ENCODE data around the gene CCDC71. TPM values are rescaled to one million over a fixed set of nuclear protein-coding genes. Genes with fewer than 3 reads are reported as not detected.

The CCDC71 gene
- total and polyA plus RNA-seq, 9 of the 15 experiments (the other 6 are each of a cell fraction or from before 2014, with no cell fraction given) = 0.13 to 19.3 (median 14.3) TPM

DNA sequence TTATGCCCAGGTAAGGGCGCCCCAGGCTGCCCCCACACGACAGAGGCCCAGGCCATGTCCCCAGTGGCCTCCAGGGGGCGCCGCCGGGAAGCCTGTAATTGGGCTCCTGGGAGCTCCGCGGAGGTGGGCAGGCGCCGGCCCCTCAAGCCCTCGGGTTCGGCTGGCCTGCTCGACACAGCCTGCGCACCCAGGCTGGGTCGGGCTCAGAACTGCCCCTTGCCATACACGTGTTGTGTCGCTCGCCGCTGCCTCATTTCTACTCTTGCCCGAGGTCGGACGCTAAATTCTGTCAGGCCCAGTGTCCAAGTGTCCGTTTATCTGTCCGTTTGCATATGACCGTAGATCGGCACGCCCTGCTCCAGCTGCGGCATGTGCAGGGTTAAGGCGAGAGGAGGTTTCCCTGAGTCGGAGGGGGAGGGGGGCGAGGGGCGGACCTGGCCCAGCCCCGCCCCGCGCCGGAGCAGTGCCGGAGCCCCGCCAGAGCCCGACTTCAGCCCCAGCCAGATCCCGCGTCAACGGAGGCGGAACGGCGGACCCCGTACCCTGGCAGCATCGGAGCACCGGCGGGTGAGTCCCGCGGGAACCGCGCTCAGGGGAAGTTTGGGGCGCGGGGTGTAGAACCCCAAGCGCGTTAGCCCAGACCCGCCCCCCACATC, 5.1 kb upstream of the CCDC71 start, which contains the start of gene KLHDC8B (continued):
- TF ChIP-seq, protein P1, sequence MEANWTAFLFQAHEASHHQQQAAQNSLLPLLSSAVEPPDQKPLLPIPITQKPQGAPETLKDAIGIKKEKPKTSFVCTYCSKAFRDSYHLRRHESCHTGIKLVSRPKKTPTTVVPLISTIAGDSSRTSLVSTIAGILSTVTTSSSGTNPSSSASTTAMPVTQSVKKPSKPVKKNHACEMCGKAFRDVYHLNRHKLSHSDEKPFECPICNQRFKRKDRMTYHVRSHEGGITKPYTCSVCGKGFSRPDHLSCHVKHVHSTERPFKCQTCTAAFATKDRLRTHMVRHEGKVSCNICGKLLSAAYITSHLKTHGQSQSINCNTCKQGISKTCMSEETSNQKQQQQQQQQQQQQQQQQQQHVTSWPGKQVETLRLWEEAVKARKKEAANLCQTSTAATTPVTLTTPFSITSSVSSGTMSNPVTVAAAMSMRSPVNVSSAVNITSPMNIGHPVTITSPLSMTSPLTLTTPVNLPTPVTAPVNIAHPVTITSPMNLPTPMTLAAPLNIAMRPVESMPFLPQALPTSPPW (CRISPR knock-in tag; IDR thresholded peaks at IDR 0.05) = peak; percentile 92
- no peak for TF ChIP-seq ZNF165 (CRISPR knock-in tag; IDR thresholded peaks at IDR 0.05; ENCODE audit: borderline replicate concordance)
- TF ChIP-seq RNF2 (IDR thresholded peaks at IDR 0.05) = 0 out of 2 replicates have a peak, but pooled peaks have one; percentile 67
- no peak for TF ChIP-seq TGIF2 (CRISPR knock-in tag; IDR thresholded peaks at IDR 0.05)
- peak in 1 of 2 experiments; percentile 49; a peak in 2 of 3 replicates for TF ChIP-seq CBX3 (IDR thresholded peaks at IDR 0.05; ENCODE audit: borderline replicate concordance in 1 of 2, low read length in 2 of 2)
- no peak for TF ChIP-seq POLR3A (IDR thresholded peaks at IDR 0.05; ENCODE audit: borderline replicate concordance, extremely low read depth, insufficient read depth, insufficient read length)
- no peak for TF ChIP-seq ZNF274 (IDR thresholded peaks at IDR 0.05; ENCODE audit: borderline replicate concordance, low read depth, low read length)
- TF ChIP-seq ILF3 (IDR thresholded peaks at IDR 0.05; ENCODE audit: borderline replicate concordance) = no peak
- TF ChIP-seq STAG1 (CRISPR knock-in tag; IDR thresholded peaks at IDR 0.05; ENCODE audit: borderline replicate concordance) = no peak; the same call in 1 of the 2 replicates
- TF ChIP-seq ELF2 (CRISPR knock-in tag; IDR thresholded peaks at IDR 0.05) = no peak
- TF ChIP-seq, protein P2, sequence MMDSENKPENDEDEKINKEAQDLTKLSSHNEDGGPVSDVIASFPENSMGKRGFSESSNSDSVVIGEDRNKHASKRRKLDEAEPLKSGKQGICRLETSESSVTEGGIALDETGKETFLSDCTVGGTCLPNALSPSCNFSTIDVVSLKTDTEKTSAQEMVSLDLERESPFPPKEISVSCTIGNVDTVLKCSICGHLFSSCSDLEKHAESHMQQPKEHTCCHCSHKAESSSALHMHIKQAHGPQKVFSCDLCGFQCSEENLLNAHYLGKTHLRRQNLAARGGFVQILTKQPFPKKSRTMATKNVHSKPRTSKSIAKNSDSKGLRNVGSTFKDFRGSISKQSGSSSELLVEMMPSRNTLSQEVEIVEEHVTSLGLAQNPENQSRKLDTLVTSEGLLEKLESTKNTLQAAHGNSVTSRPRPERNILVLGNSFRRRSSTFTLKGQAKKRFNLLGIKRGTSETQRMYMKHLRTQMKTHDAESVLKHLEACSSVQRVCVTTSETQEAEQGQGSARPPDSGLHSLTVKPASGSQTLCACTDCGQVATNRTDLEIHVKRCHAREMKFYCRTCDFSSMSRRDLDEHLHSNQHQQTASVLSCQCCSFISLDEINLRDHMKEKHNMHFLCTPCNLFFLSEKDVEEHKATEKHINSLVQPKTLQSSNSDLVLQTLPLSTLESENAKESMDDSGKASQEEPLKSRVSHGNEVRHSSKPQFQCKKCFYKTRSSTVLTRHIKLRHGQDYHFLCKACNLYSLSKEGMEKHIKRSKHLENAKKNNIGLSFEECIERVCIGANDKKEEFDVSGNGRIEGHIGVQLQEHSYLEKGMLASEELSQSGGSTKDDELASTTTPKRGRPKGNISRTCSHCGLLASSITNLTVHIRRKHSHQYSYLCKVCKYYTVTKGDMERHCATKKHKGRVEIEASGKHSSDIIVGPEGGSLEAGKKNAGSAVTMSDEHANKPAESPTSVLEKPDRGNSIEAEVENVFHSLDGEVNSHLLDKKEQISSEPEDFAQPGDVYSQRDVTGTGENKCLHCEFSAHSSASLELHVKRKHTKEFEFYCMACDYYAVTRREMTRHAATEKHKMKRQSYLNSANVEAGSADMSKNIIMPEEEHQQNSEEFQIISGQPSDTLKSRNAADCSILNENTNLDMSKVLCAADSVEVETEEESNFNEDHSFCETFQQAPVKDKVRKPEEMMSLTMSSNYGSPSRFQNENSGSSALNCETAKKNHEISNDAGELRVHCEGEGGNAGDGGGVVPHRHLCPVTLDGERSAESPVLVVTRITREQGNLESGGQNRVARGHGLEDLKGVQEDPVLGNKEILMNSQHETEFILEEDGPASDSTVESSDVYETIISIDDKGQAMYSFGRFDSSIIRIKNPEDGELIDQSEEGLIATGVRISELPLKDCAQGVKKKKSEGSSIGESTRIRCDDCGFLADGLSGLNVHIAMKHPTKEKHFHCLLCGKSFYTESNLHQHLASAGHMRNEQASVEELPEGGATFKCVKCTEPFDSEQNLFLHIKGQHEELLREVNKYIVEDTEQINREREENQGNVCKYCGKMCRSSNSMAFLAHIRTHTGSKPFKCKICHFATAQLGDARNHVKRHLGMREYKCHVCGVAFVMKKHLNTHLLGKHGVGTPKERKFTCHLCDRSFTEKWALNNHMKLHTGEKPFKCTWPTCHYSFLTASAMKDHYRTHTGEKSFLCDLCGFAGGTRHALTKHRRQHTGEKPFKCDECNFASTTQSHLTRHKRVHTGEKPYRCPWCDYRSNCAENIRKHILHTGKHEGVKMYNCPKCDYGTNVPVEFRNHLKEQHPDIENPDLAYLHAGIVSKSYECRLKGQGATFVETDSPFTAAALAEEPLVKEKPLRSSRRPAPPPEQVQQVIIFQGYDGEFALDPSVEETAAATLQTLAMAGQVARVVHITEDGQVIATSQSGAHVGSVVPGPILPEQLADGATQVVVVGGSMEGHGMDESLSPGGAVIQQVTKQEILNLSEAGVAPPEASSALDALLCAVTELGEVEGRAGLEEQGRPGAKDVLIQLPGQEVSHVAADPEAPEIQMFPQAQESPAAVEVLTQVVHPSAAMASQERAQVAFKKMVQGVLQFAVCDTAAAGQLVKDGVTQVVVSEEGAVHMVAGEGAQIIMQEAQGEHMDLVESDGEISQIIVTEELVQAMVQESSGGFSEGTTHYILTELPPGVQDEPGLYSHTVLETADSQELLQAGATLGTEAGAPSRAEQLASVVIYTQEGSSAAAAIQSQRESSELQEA (IDR thresholded peaks at IDR 0.05; ENCODE audit: low read depth) = no peak
- TF ChIP-seq, protein P3, sequence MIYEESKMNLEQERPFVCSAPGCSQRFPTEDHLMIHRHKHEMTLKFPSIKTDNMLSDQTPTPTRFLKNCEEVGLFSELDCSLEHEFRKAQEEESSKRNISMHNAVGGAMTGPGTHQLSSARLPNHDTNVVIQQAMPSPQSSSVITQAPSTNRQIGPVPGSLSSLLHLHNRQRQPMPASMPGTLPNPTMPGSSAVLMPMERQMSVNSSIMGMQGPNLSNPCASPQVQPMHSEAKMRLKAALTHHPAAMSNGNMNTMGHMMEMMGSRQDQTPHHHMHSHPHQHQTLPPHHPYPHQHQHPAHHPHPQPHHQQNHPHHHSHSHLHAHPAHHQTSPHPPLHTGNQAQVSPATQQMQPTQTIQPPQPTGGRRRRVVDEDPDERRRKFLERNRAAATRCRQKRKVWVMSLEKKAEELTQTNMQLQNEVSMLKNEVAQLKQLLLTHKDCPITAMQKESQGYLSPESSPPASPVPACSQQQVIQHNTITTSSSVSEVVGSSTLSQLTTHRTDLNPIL (CRISPR knock-in tag; IDR thresholded peaks at IDR 0.05) = no peak
- TF ChIP-seq, protein P4, sequence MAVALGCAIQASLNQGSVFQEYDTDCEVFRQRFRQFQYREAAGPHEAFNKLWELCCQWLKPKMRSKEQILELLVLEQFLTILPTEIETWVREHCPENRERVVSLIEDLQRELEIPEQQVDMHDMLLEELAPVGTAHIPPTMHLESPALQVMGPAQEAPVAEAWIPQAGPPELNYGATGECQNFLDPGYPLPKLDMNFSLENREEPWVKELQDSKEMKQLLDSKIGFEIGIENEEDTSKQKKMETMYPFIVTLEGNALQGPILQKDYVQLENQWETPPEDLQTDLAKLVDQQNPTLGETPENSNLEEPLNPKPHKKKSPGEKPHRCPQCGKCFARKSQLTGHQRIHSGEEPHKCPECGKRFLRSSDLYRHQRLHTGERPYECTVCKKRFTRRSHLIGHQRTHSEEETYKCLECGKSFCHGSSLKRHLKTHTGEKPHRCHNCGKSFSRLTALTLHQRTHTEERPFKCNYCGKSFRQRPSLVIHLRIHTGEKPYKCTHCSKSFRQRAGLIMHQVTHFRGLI (CRISPR knock-in tag; IDR thresholded peaks at IDR 0.05) = no peak
- TF ChIP-seq SMARCA4 (IDR thresholded peaks at IDR 0.05) = peak; percentile 78
- TF ChIP-seq PTBP1 (IDR thresholded peaks at IDR 0.05; ENCODE audit: low read depth, low read length) = no peak
- TF ChIP-seq LEF1 (IDR thresholded peaks at IDR 0.05) = peak; percentile 76
